Hepatocyte (in vitro differentiated cells): ENCODE data around the gene TEAD2. TPM values are rescaled to one million over a fixed set of nuclear protein-coding genes. Genes with fewer than 3 reads are reported as not detected.

ENCODE experiments used
- DNase-seq: peaks from one replicate; pipeline ENCODE4 v3.0.0-alpha.2; 2016; ENCODE audit warnings: low spot score
- H2AFZ ChIP-seq: fragments of 200-600 bp; sonication (generic); 2 replicates; pipeline ENCODE4 v1.6.0; 2016; ENCODE audit warnings: antibody characterized with exemption, mild to moderate bottlenecking
- H3K27ac ChIP-seq: fragments of 200-600 bp; sonication (generic); 2 replicates; pipeline ENCODE4 v1.5.1; 2016; ENCODE audit warnings: mild to moderate bottlenecking
- H3K27me3 ChIP-seq: fragments of 200-600 bp; sonication (generic); 2 replicates; pipeline ENCODE4 v1.6.1; 2016
- H3K36me3 ChIP-seq: fragments of 200-600 bp; sonication (generic); replicated peaks from 2 replicates; pipeline ENCODE4 v1.5.1; 2016; ENCODE audit warnings: low read depth; ENCODE audit not compliant: insufficient read depth
- H3K4me1 ChIP-seq: fragments of 200-600 bp; sonication (generic); 2 replicates; pipeline ENCODE4 v1.5.1; 2016; ENCODE audit warnings: mild to moderate bottlenecking, moderate library complexity; ENCODE audit not compliant: insufficient read depth
- H3K4me2 ChIP-seq: fragments of 200-600 bp; sonication (generic); 2 replicates; pipeline ENCODE4 v1.6.0; 2016
- H3K4me3 ChIP-seq: fragments of 200-600 bp; sonication (generic); 2 replicates; pipeline ENCODE4 v1.5.1; 2016; ENCODE audit warnings: mild to moderate bottlenecking
- H3K79me2 ChIP-seq: fragments of 200-600 bp; sonication (generic); 2 replicates; pipeline ENCODE4 v1.6.0; 2017; ENCODE audit warnings: mild to moderate bottlenecking
- H3K9me2 ChIP-seq: fragments of 200-600 bp; sonication (generic); replicated peaks from 2 replicates; pipeline ENCODE4 v1.6.0; 2017; ENCODE audit warnings: mild to moderate bottlenecking; ENCODE audit not compliant: insufficient read depth
- H3K9me3 ChIP-seq: fragments of 200-600 bp; sonication (generic); 2 replicates; pipeline ENCODE4 v1.5.1; 2016; ENCODE audit warnings: low read depth, mild to moderate bottlenecking
- H4K20me1 ChIP-seq: fragments of 200-600 bp; sonication (generic); 2 replicates; pipeline ENCODE4 v1.6.0; 2016; ENCODE audit warnings: mild to moderate bottlenecking; ENCODE audit not compliant: insufficient read depth, poor library complexity, severe bottlenecking
- EZH2 ChIP-seq: fragments of 200-600 bp; sonication (generic); IDR thresholded peaks from 2 replicates; pipeline ENCODE4 v1.6.1; 2016; ENCODE audit warnings: antibody characterized with exemption, mild to moderate bottlenecking, borderline replicate concordance
- EZH2phosphoT487 ChIP-seq: fragments of 200-600 bp; sonication (generic); IDR thresholded peaks from one replicate; pipeline ENCODE4 v1.6.1; 2018; ENCODE audit warnings: antibody characterized with exemption, mild to moderate bottlenecking, low read depth, moderate library complexity; ENCODE audit not compliant: unreplicated experiment, severe bottlenecking
- WGBS: methylation state at CpG from one replicate; pipeline ENCODE4 v1.1.6; 2016; ENCODE audit warnings: low lambda C conversion rate; ENCODE audit errors: missing lambda C conversion rate; 5-methylcytosine and 5-hydroxymethylcytosine counted together
- polyA plus RNA-seq: library from polyadenylated mRNA; unstranded; fragments of >200 nt; fragmentation: Nextera tagmentation; extraction: Ambion mirVana; gene quantifications from 2 replicates; pipeline ENCODE4 v1.2.1, GENCODE V29; 2016
- total RNA-seq: library from RNA; depleted of rRNA; stranded (reverse); fragments of >200 nt; gene quantifications from 2 replicates; pipeline ENCODE4 v1.2.3, GENCODE V29; 2014
- TF ChIP-seq, protein P1 (sequence below): fragments of 200-600 bp; sonication (generic); IDR thresholded peaks from 2 replicates; pipeline ENCODE4 v1.5.1; 2016; ENCODE audit warnings: antibody characterized with exemption, mild to moderate bottlenecking; ENCODE audit not compliant: poor library complexity

The TEAD2 gene
- total and polyA plus RNA-seq, 2 experiments from 2014 or later = 35.4 to 41.4 TPM

- WGBS = 48% methylated on average over 7 of the region's 11 CpGs
- no peak overlapping the region for H3K4me3 ChIP-seq
- no peaks in the 10 kb centered on the region for H3K27me3 ChIP-seq
- no peaks in the 10 kb centered on the region for H4K20me1 ChIP-seq
- H3K36me3 ChIP-seq = no peaks in the 10 kb centered on the region
- no peaks in the 10 kb centered on the region for H3K9me2 ChIP-seq
- TF ChIP-seq EZH2phosphoT487 (no peak), EZH2 (no peak)
- TF ChIP-seq, protein P1, sequence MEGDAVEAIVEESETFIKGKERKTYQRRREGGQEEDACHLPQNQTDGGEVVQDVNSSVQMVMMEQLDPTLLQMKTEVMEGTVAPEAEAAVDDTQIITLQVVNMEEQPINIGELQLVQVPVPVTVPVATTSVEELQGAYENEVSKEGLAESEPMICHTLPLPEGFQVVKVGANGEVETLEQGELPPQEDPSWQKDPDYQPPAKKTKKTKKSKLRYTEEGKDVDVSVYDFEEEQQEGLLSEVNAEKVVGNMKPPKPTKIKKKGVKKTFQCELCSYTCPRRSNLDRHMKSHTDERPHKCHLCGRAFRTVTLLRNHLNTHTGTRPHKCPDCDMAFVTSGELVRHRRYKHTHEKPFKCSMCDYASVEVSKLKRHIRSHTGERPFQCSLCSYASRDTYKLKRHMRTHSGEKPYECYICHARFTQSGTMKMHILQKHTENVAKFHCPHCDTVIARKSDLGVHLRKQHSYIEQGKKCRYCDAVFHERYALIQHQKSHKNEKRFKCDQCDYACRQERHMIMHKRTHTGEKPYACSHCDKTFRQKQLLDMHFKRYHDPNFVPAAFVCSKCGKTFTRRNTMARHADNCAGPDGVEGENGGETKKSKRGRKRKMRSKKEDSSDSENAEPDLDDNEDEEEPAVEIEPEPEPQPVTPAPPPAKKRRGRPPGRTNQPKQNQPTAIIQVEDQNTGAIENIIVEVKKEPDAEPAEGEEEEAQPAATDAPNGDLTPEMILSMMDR = no peak
- no peak overlapping the region for H3K27ac ChIP-seq
- DNase-seq = no peak
- no peak overlapping the region for H2AFZ ChIP-seq
- no peaks in the 10 kb centered on the region for H3K9me3 ChIP-seq
- no peak overlapping the region for H3K4me2 ChIP-seq
- H3K79me2 ChIP-seq = no peaks in the 10 kb centered on the region
- H3K4me1 ChIP-seq = no peaks in the 10 kb centered on the region
Observed at GRCh38 chr19:49398001-49398615, 35.9 kb upstream of the TEAD2 start.

DNA sequence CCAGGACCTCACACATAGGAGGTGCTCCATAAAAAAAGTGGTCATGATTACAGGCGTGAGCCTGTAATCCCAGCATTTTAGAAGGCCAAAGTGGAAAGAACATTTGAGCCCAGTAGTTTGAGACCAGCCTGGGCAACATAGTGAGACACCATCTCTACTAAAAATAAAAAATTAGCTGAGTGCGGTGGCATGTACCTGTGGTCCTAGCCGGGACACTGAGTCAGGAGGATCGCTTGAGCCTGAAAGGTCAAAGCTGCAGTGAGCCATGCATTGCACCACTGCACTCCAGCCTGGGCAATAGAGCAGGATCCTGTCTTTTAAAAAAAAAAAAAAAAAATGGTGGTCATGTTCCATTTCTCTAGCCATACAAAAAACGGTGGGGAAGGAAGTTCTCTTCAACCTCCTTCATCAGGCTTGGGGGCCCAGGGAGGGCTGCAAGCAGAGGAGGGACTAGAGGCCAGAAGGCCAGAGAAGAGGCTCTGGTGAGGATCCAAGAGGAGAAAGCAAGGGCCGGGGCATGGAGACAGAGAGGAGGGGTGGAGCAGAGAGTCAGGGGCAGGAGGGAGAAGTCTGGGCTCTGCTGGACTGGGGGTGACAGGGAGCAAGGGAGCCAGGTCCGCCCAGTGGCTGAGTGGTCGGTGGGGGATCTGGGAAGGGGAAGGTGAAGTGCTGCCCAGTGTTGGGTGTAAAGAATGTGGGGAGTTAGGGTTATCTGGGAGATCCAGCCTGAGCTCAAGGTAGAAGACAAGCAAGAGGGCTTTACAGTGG is 34.7 kb upstream of the TEAD2 start:
- Histone ChIP-seq H2AFZ (no peak overlapping the region), H4K20me1 (no peaks in the 10 kb centered on the region), H3K9me2 (no peaks in the 10 kb centered on the region), H3K27me3 (no peaks in the 10 kb centered on the region), H3K27ac (no peak overlapping the region), H3K79me2 (no peaks in the 10 kb centered on the region), H3K36me3 (no peaks in the 10 kb centered on the region), H3K4me3 (no peak overlapping the region), H3K4me1 (no peaks in the 10 kb centered on the region), H3K4me2 (no peak overlapping the region), H3K9me3 (no peaks in the 10 kb centered on the region)
- DNase-seq = no peak
- no peak for TF ChIP-seq EZH2phosphoT487
- TF ChIP-seq, protein P1 = no peak
- WGBS = 85% methylated on average over 8 of the region's 8 CpGs

DNA sequence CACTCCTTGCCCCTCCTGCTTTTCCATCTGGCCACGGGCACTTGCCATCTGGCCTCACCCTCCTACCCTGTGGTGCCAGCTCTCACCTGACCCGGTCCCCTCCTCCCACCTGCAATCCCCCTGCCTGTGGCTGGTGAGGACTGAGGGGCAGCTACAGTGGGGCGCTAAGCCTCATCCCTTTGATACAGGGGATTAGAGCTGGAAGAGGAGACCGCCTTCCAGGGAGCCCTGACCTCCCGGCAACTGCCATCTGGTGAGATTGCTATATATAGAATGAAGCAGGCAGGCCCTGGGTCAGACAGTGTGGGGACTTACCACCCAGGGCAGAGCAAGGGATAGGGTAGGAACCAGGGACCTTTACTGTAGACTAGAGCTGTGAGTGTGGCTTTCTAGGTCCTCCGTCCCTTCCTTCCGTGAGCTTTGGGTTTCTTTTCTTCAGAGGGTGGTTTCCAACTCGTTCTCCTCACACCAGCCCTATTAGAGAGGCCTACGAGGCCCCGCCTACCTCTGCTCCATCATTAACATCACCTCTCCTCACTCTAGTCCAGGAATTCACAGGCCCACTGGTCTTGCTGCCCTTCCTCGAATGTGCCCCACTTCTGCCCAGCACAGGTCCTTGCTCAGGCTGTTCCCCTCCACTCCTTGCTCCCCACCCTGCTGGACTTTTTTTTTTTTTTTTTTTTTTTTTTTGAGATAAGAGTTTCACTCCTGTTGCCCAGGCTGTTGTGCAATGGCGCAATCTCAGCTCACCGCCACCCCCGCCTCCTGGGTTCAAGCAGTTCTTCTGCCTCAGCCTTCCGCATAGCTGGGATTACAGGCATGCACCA is 33.6 kb upstream of the TEAD2 start:
- Histone ChIP-seq H2AFZ (no peak overlapping the region), H3K4me3 (no peak overlapping the region), H3K9me3 (no peaks in the 10 kb centered on the region), H3K79me2 (no peaks in the 10 kb centered on the region), H3K4me2 (no peak overlapping the region), H3K36me3 (no peaks in the 10 kb centered on the region), H3K9me2 (no peaks in the 10 kb centered on the region), H3K27ac (no peak overlapping the region), H4K20me1 (no peaks in the 10 kb centered on the region), H3K4me1 (no peaks in the 10 kb centered on the region), H3K27me3 (no peaks in the 10 kb centered on the region)
- no peak for DNase-seq
- TF ChIP-seq, protein P1 = no peak
- TF ChIP-seq EZH2 (no peak), EZH2phosphoT487 (no peak)
- WGBS = 79% methylated on average over 13 of the region's 15 CpGs
